GM12878 (cell line): Measurements from ENCODE around the gene WDSUB1. TPM values are rescaled to one million over a fixed set of nuclear protein-coding genes. Genes with fewer than 3 reads are reported as not detected.
A peak's percentile ranks its signal among the peaks of the same experiment; 100 is the strongest.

Experiments used
- ATAC-seq: fragments of 200-7000 bp; cut with Tn5 transposase; 3 replicates; pipeline ENCODE4 v1.9.1; 2020; ENCODE audit warnings: mild to moderate bottlenecking, moderate library complexity
- BruUV-seq: library from RNA; stranded (reverse); fragments of 400-500 nt; replicated peaks from 2 replicates; lab custom pipeline; 2021; lab: Mats Ljungman, UMichigan
- CTCF ChIA-PET: fragments of 300-600 bp; sonication (Branson Sonifier 250); formaldehyde crosslinking; extraction: SDS; loops from one replicate; lab custom pipeline; 2021; ENCODE audit warnings: inconsistent platforms; lab: Yijun Ruan, JAX
- POLR2A ChIA-PET: fragments of 350-600 bp; formaldehyde crosslinking; extraction: SDS; loops from one replicate; lab custom pipeline; 2021; ENCODE audit warnings: inconsistent platforms; lab: Charles Lee
- RAD21 ChIA-PET: fragments of 300-600 bp; sonication (Branson Sonifier 250); formaldehyde crosslinking; loops from one replicate; lab custom pipeline; 2023; ENCODE audit warnings: antibody characterized with exemption; ENCODE audit not compliant: unreplicated experiment; lab: Charles Lee
- SMC1A ChIA-PET: fragments of 300-600 bp; sonication (Branson Sonifier 250); formaldehyde crosslinking; loops from one replicate; lab custom pipeline; 2023; ENCODE audit not compliant: unreplicated experiment, uncharacterized antibody; lab: Charles Lee
- DNase-seq: peaks from one replicate; pipeline ENCODE4 v3.0.0-alpha.2; 2011; ENCODE audit warnings: low read depth, low spot score
- FAIRE-seq: peaks from 3 replicates; lab custom pipeline; 2011; peaks lifted over from hg19 to GRCh38; lab: Jason Lieb, UNC
- H2AFZ ChIP-seq: 2 replicates; pipeline ENCODE4 v1.6.0; 2011; ENCODE audit warnings: low read depth, low read length, control low read depth; ENCODE audit not compliant: control insufficient read depth
- H3K27ac ChIP-seq: 2 replicates; pipeline ENCODE4 v1.5.1; 2011; ENCODE audit warnings: control low read depth; ENCODE audit not compliant: control insufficient read depth, insufficient read depth
- H3K27me3 ChIP-seq, 2 experiments: replicated peaks in 1 of 2; 2 replicates each; pipeline versions ENCODE4 v1.6.0 to v1.6.1; 2011; ENCODE audit warnings: low read length in 1 of 2; ENCODE audit not compliant: control insufficient read depth in 2 of 2, insufficient read depth in 2 of 2
- H3K36me3 ChIP-seq, 2 experiments: 2 replicates each; pipeline ENCODE4 v1.5.1; 2011; ENCODE audit warnings: low read length in 1 of 2; ENCODE audit not compliant: control insufficient read depth in 2 of 2, insufficient read depth in 2 of 2
- H3K4me1 ChIP-seq: 2 replicates; pipeline ENCODE4 v1.6.1; 2011; ENCODE audit warnings: mild to moderate bottlenecking, low read length, moderate library complexity, mixed read lengths; ENCODE audit not compliant: control insufficient read depth, insufficient read depth
- H3K4me2 ChIP-seq: 2 replicates; pipeline ENCODE4 v1.6.0; 2011; ENCODE audit warnings: control low read depth; ENCODE audit not compliant: control insufficient read depth, insufficient read depth
- H3K4me3 ChIP-seq: fragments of 200-600 bp; sonication (generic); 2 replicates; pipeline ENCODE4 v1.5.1; 2016
- H3K79me2 ChIP-seq: 2 replicates; pipeline ENCODE4 v1.6.0; 2011; ENCODE audit warnings: low read length; ENCODE audit not compliant: control insufficient read depth, insufficient read depth
- H3K9ac ChIP-seq: 2 replicates; pipeline ENCODE4 v1.8.0; 2011; ENCODE audit warnings: low read length, control low read depth, mixed read lengths; ENCODE audit not compliant: control insufficient read depth, insufficient read depth
- H3K9me3 ChIP-seq: replicated peaks from 3 replicates; pipeline ENCODE4 v1.5.1; 2011; ENCODE audit warnings: mild to moderate bottlenecking, low read length; ENCODE audit not compliant: control insufficient read depth, insufficient read depth
- H4K20me1 ChIP-seq: 2 replicates; pipeline ENCODE4 v1.6.0; 2011; ENCODE audit not compliant: control insufficient read depth, insufficient read depth
- ATF2 ChIP-seq: IDR thresholded peaks from 2 replicates; pipeline ENCODE4 v1.6.1; 2012; ENCODE audit warnings: low read length, inconsistent platforms
- IRF4 ChIP-seq: IDR thresholded peaks from 2 replicates; pipeline ENCODE4 v1.6.1; 2011; ENCODE audit warnings: low read depth, low read length
- JUNB ChIP-seq: IDR thresholded peaks from 2 replicates; pipeline ENCODE4 v1.6.1; 2016; ENCODE audit warnings: antibody characterized with exemption, mild to moderate bottlenecking
- RAD21 ChIP-seq: IDR thresholded peaks from 2 replicates; pipeline ENCODE4 v1.6.1; 2011; ENCODE audit warnings: mild to moderate bottlenecking, low read depth, low read length, moderate library complexity; ENCODE audit not compliant: insufficient read depth
- WGBS: methylation state at CpG from one replicate; pipeline ENCODE4 v1.1.6; 2016; ENCODE audit warnings: low lambda C conversion rate; ENCODE audit not compliant: insufficient replicate concordance, insufficient coverage; ENCODE audit errors: missing lambda C conversion rate; 5-methylcytosine and 5-hydroxymethylcytosine counted together
- in situ Hi-C: fragments of 300-500 bp; cut with MboI; formaldehyde crosslinking; loops from 9 replicates; pipeline ENCODE4 v1.14.3; 2018; ENCODE audit warnings: mixed read lengths
- intact Hi-C: fragments of 100-400 bp; cut with micrococcal nuclease; formaldehyde crosslinking; loops from one replicate; pipeline ENCODE4 v1.14.2; 2022; ENCODE audit not compliant: unreplicated experiment
- microRNA-seq: library from miRNA; unstranded; fragments of <30 nt; microRNA quantifications from one replicate; pipeline ENCODE4, GENCODE V29; 2018
- polyA plus RNA-seq, 11 experiments: library from polyadenylated mRNA; depleted of rRNA in 4 of 11; unstranded in 6 of 11; stranded (reverse) in 5 of 11; fragments of >200 nt; fragmentation: Nextera tagmentation in 4 of 11; fragmentation: Illumina TruSeq in 1 of 11; extraction: Ambion mirVana in 4 of 11; extraction: Trizol in 1 of 11; gene quantifications; 1 replicate in 1 of 11; 2 replicates in 10 of 11; pipeline versions ENCODE4 v1.2.1 to v1.2.3, GENCODE V29; 2011 to 2016; ENCODE audit warnings: inconsistent platforms in 2 of 11, missing spikeins in 2 of 11, low read depth in 1 of 11
- small RNA-seq: library from RNA; depleted of rRNA; stranded (forward); fragments of <200 nt; gene quantifications from one replicate; pipeline ENCODE3, GENCODE V24; 2014
- total RNA-seq, 4 experiments: library from RNA; depleted of rRNA in 3 of 4; stranded (reverse); fragments of >200 nt in 3 of 4; fragmentation: Illumina TruSeq in 1 of 4; extraction: Trizol in 1 of 4; gene quantifications; 2 replicates each; pipeline versions ENCODE4 v1.2.1 to v1.2.3, GENCODE V29; 2013 to 2021

Gene WDSUB1
- total and polyA plus RNA-seq, 10 of the 15 experiments (the other 5 are each of a cell fraction or from before 2014, with no cell fraction given), result 4.4 to 12.7 (median 7.6) TPM

- DNase-seq, result peak; percentile 34
- TF ChIP-seq IRF4 (peak; percentile 41; the same call in 1 of the 2 replicates), ATF2 (0 out of 2 replicates have a peak, but pooled peaks have one; percentile 0), JUNB (peak; percentile 36; the same call in 1 of the 2 replicates), RAD21 (no peak)
- SMC1A ChIA-PET, result interaction anchor here (1.3 kb wide), 1 partner anchor 14 kb away, joined by 3 read pairs; no protein-coding TSS in a partner anchor
- 11% methylated on average over 4 of the region's 4 CpGs for WGBS
- no TSS peak for BruUV-seq
- Histone ChIP-seq H2AFZ (no peak overlapping the region), H3K27me3 (no peaks in the 10 kb centered on the region), H3K79me2 (no peaks in the 10 kb centered on the region), H3K36me3 (no peaks in the 10 kb centered on the region), H3K4me3 (peak overlapping the region; percentile 34; the same call in 1 of the 2 replicates), H3K4me2 (peak overlapping the region; percentile 34), H3K4me1 (peaks cover 20% of the 10 kb centered on the region), H3K27ac (no peak overlapping the region), H3K9ac (no peak overlapping the region), H3K9me3 (no peaks in the 10 kb centered on the region), H4K20me1 (no peaks in the 10 kb centered on the region)
- CTCF ChIA-PET, result interaction anchor here (1.0 kb wide), 2 partner anchors 12 to 64 kb away, joined by 3 read pairs; no protein-coding TSS in a partner anchor
- in situ Hi-C loops, result no loop called here
- POLR2A ChIA-PET, result no interaction called here
- intact Hi-C loops, result no loop called here
- ATAC-seq, result peak; percentile 68
- RAD21 ChIA-PET, result interaction anchor here (1.8 kb wide), 1 partner anchor 16 kb away, joined by 4 read pairs; no protein-coding TSS in a partner anchor
- FAIRE-seq, result peak; percentile 54
These were observed 100.0 kb downstream of the WDSUB1 start for GRCh38 chr2:159186462-159186861.

Small RNA genes within 50 kb of the gene (microRNA-seq; reads per million reads assigned to microRNA genes)
- gene MIR6888, result not detected

Small RNA genes within 50 kb of the gene (small RNA-seq; reads per million reads assigned to genes)
- gene MIR6888, result not detected
